CD4-positive, alpha-beta memory T cell (primary cell): Measurements from ENCODE around the gene AXIN1. TPM values are rescaled to one million over a fixed set of nuclear protein-coding genes. Genes with fewer than 3 reads are reported as not detected.

ENCODE experiments used
- CTCF ChIA-PET: fragments of 350-600 bp; sonication (Branson Sonifier 250); formaldehyde crosslinking; loops from one replicate; lab custom pipeline; 2021; ENCODE audit warnings: inconsistent platforms; ENCODE audit not compliant: partially characterized antibody; lab: Charles Lee
- POLR2A ChIA-PET: fragments of 350-600 bp; sonication (Branson Sonifier 250); formaldehyde crosslinking; loops from one replicate; lab custom pipeline; 2021; ENCODE audit not compliant: partially characterized antibody; lab: Charles Lee
- DNase-seq, 5 donors: peaks; one replicate each; pipeline versions ENCODE4 v3.0.0 to v3.0.0-alpha.2; 2020 to 2022; ENCODE audit warnings: mixed read lengths in 1 of 5
- H3K27ac ChIP-seq: one replicate; pipeline ENCODE4 v1.7.0; 2013; ENCODE audit warnings: low read depth, low read length
- H3K27me3 ChIP-seq: 2 replicates; pipeline ENCODE4 v1.7.0; 2013; ENCODE audit warnings: mild to moderate bottlenecking, low read length, moderate library complexity; ENCODE audit not compliant: insufficient read depth
- H3K36me3 ChIP-seq: 2 replicates; pipeline ENCODE4 v1.7.0; 2013; ENCODE audit warnings: mild to moderate bottlenecking, low read length, moderate library complexity; ENCODE audit not compliant: insufficient read depth
- H3K4me1 ChIP-seq: 2 replicates; pipeline ENCODE4 v1.7.0; 2013; ENCODE audit warnings: mild to moderate bottlenecking, low read length, moderate library complexity; ENCODE audit not compliant: insufficient read depth
- H3K4me3 ChIP-seq, 2 donors: one replicate each; pipeline ENCODE4 v1.7.0; 2013; ENCODE audit warnings: low read length in 2 of 2, mild to moderate bottlenecking in 1 of 2
- H3K9me3 ChIP-seq, 2 donors: one replicate each; pipeline ENCODE4 v1.7.0; 2013; ENCODE audit warnings: low read length in 2 of 2, control low read depth in 1 of 2; ENCODE audit not compliant: control insufficient read depth in 1 of 2
- H3K27ac Mint-ChIP-seq, 7 donors: one replicate each; pipeline ENCODE4 v1.8.0; 2020 to 2021; ENCODE audit warnings: mixed read lengths in 7 of 7, mild to moderate bottlenecking in 6 of 7, inconsistent platforms in 3 of 7, moderate library complexity in 3 of 7
- H3K27me3 Mint-ChIP-seq, 2 donors: one replicate each; pipeline ENCODE4 v1.8.0; 2020 to 2021; ENCODE audit warnings: mixed read lengths in 2 of 2
- H3K36me3 Mint-ChIP-seq, 2 donors: one replicate each; pipeline ENCODE4 v1.8.0; 2020 to 2021; ENCODE audit warnings: mixed read lengths in 2 of 2, inconsistent platforms in 1 of 2, mild to moderate bottlenecking in 1 of 2
- H3K4me1 Mint-ChIP-seq, 4 donors: one replicate each; pipeline ENCODE4 v1.8.0; 2020 to 2021; ENCODE audit warnings: mixed read lengths in 4 of 4, mild to moderate bottlenecking in 1 of 4
- H3K4me3 Mint-ChIP-seq, 8 donors: one replicate each; pipeline ENCODE4 v1.8.0; 2020 to 2021; ENCODE audit warnings: mixed read lengths in 8 of 8, mild to moderate bottlenecking in 7 of 8, moderate library complexity in 6 of 8, inconsistent platforms in 3 of 8
- H3K9me3 Mint-ChIP-seq, 8 donors: one replicate each; pipeline ENCODE4 v1.8.0; 2020 to 2021; ENCODE audit warnings: mixed read lengths in 8 of 8, mild to moderate bottlenecking in 5 of 8, inconsistent platforms in 3 of 8, moderate library complexity in 1 of 8
- intact Hi-C: fragments of 100-400 bp; cut with micrococcal nuclease; formaldehyde crosslinking; loops from one replicate; pipeline ENCODE4 v1.15.1; 2023
- polyA plus RNA-seq, 2 donors: library from polyadenylated mRNA; unstranded; fragments of 300-500 nt; fragmentation: Illumina TruSeq; gene quantifications; one replicate each; pipeline ENCODE4 v1.2.3, GENCODE V29; 2021
- total RNA-seq, 2 experiments: library from RNA; stranded (reverse); gene quantifications; one replicate each; pipeline ENCODE4 v1.2.3, GENCODE V29; 2021

AXIN1 gene
- total and polyA plus RNA-seq, 4 experiments from 2014 or later: 0.67 to 43.0 (median 23.2) TPM

- Mint-ChIP-seq H3K36me3 (peaks cover 6 to 15% of the 10 kb centered on the region in 2 donors), H3K27me3 (no peaks in the 10 kb centered on the region), H3K9me3 (peaks cover 0 to 5% (median 0%) of the 10 kb centered on the region in 8 donors), H3K27ac (peak overlapping the region; percentile 94 to 99 (median 97)), H3K4me1 (peaks cover 41 to 82% (median 53%) of the 10 kb centered on the region in 4 donors), H3K4me3 (peak overlapping the region in 7 of 8 donors; percentile 69 to 85 (median 80))
- Histone ChIP-seq H3K36me3 (peaks cover 3% of the 10 kb centered on the region), H3K4me3 (peak overlapping the region in 1 of 2 donors; percentile 60), H3K9me3 (no peaks in the 10 kb centered on the region), H3K27ac (peak overlapping the region; percentile 62), H3K4me1 (peaks cover 75% of the 10 kb centered on the region), H3K27me3 (no peaks in the 10 kb centered on the region)
- ChIA-PET POLR2A (interaction anchor here (0.8 to 2.0 kb wide), 4 partner anchors 11 to 89 kb away, joined by 4 to 19 read pairs (median 5); partner anchors contain the start of gene FAM234A), CTCF (no interaction called here)
- intact Hi-C loops: loop anchor here (2.0 kb wide), 1 partner anchor 29 kb away; the partner anchor contains the start of gene AXIN1
- DNase-seq: no peak
Measured at GRCh38 chr16:324201-324450, 28.4 kb downstream of the AXIN1 start.

GRCh38 chr16:322476-323143, 29.9 kb downstream of the AXIN1 start:
- POLR2A ChIA-PET: interaction anchor here (1.3 kb wide), 1 partner anchor 87 kb away, joined by 4 read pairs; no protein-coding TSS in a partner anchor
- H3K9me3 Mint-ChIP-seq: peaks cover 0 to 5% (median 0%) of the 10 kb centered on the region in 8 donors
- H3K4me1 Mint-ChIP-seq: peaks cover 42 to 83% (median 60%) of the 10 kb centered on the region in 4 donors
- peak overlapping the region; percentile 74 to 99 (median 97) for H3K27ac Mint-ChIP-seq
- no peak overlapping the region for H3K4me3 ChIP-seq
- no peak for DNase-seq
- H3K27me3 ChIP-seq: no peaks in the 10 kb centered on the region
- H3K27me3 Mint-ChIP-seq: no peaks in the 10 kb centered on the region
- H3K4me3 Mint-ChIP-seq: peak overlapping the region in 4 of 8 donors; percentile 10 to 46 (median 22)
- H3K9me3 ChIP-seq: no peaks in the 10 kb centered on the region
- intact Hi-C loops: no loop called here
- peaks cover 19% of the 10 kb centered on the region for H3K36me3 ChIP-seq
- peak overlapping the region; percentile 20 for H3K27ac ChIP-seq
- CTCF ChIA-PET: interaction anchor here (1.2 to 1.5 kb wide), 2 partner anchors 69 to 88 kb away, joined by 3 to 5 read pairs; partner anchors contain the start of gene FAM234A
- peaks cover 6 to 30% of the 10 kb centered on the region in 2 donors for H3K36me3 Mint-ChIP-seq
- peaks cover 67% of the 10 kb centered on the region for H3K4me1 ChIP-seq

- ChIA-PET POLR2A (interaction anchor here (1.3 kb wide), 1 partner anchor 86 kb away, joined by 4 read pairs; no protein-coding TSS in a partner anchor), CTCF (interaction anchor here (1.1 to 1.5 kb wide), 3 partner anchors 17 to 87 kb away, joined by 3 to 5 read pairs (median 3); partner anchors contain the start of gene FAM234A)
- peak overlapping the region in 2 of 8 donors; percentile 64 to 75 for H3K4me3 Mint-ChIP-seq
- no peaks in the 10 kb centered on the region for H3K27me3 Mint-ChIP-seq
- peaks cover 37 to 83% (median 55%) of the 10 kb centered on the region in 4 donors for H3K4me1 Mint-ChIP-seq
- Histone ChIP-seq H3K27me3 (no peaks in the 10 kb centered on the region), H3K9me3 (no peaks in the 10 kb centered on the region), H3K27ac (no peak overlapping the region), H3K4me1 (peaks cover 70% of the 10 kb centered on the region), H3K36me3 (peaks cover 20% of the 10 kb centered on the region), H3K4me3 (no peak overlapping the region)
- H3K9me3 Mint-ChIP-seq: peaks cover 0 to 5% (median 0%) of the 10 kb centered on the region in 8 donors
- peak overlapping the region; percentile 61 to 93 (median 89) for H3K27ac Mint-ChIP-seq
- peaks cover 6 to 27% of the 10 kb centered on the region in 2 donors for H3K36me3 Mint-ChIP-seq
- intact Hi-C loops: no loop called here
- no peak for DNase-seq
Measured at GRCh38 chr16:321532-321931, 31.0 kb downstream of the AXIN1 start.

- peaks cover 20% of the 10 kb centered on the region for H3K36me3 ChIP-seq
- intact Hi-C loops: no loop called here
- Mint-ChIP-seq H3K4me3 (peak overlapping the region in 2 of 8 donors; percentile 17 to 57), H3K9me3 (peaks cover 0 to 5% (median 0%) of the 10 kb centered on the region in 8 donors), H3K27ac (peak overlapping the region in 6 of 7 donors; percentile 11 to 81 (median 62)), H3K4me1 (peaks cover 30 to 79% (median 48%) of the 10 kb centered on the region in 4 donors), H3K36me3 (peaks cover 8 to 31% of the 10 kb centered on the region in 2 donors), H3K27me3 (no peaks in the 10 kb centered on the region)
- H3K9me3 ChIP-seq: no peaks in the 10 kb centered on the region
- H3K4me3 ChIP-seq: no peak overlapping the region
- DNase-seq: no peak
- ChIA-PET CTCF (no interaction called here), POLR2A (no interaction called here)
- no peak overlapping the region for H3K27ac ChIP-seq
- H3K4me1 ChIP-seq: peaks cover 60% of the 10 kb centered on the region
- H3K27me3 ChIP-seq: no peaks in the 10 kb centered on the region
Measured at GRCh38 chr16:320206-320605, 32.3 kb downstream of the AXIN1 start.

- peaks cover 25 to 69% (median 38%) of the 10 kb centered on the region in 4 donors for H3K4me1 Mint-ChIP-seq
- Histone ChIP-seq H3K4me3 (no peak overlapping the region), H3K27me3 (no peaks in the 10 kb centered on the region), H3K36me3 (peaks cover 30% of the 10 kb centered on the region), H3K9me3 (no peaks in the 10 kb centered on the region), H3K27ac (no peak overlapping the region), H3K4me1 (peaks cover 44% of the 10 kb centered on the region)
- peaks cover 0 to 2% (median 0%) of the 10 kb centered on the region in 8 donors for H3K9me3 Mint-ChIP-seq
- intact Hi-C loops: no loop called here
- POLR2A ChIA-PET: no interaction called here
- CTCF ChIA-PET: no interaction called here
- peaks cover 24 to 44% of the 10 kb centered on the region in 2 donors for H3K36me3 Mint-ChIP-seq
- H3K27me3 Mint-ChIP-seq: no peaks in the 10 kb centered on the region
- peak overlapping the region in 2 of 7 donors; percentile 13 to 23 for H3K27ac Mint-ChIP-seq
- no peak overlapping the region for H3K4me3 Mint-ChIP-seq
- DNase-seq: no peak
Measured at GRCh38 chr16:318628-319027, 33.9 kb downstream of the AXIN1 start.

- Histone ChIP-seq H3K27me3 (no peaks in the 10 kb centered on the region), H3K27ac (no peak overlapping the region), H3K4me1 (peaks cover 40% of the 10 kb centered on the region), H3K4me3 (no peak overlapping the region), H3K9me3 (no peaks in the 10 kb centered on the region), H3K36me3 (peaks cover 40% of the 10 kb centered on the region)
- Mint-ChIP-seq H3K27ac (peak overlapping the region in 5 of 7 donors; percentile 7 to 57 (median 16)), H3K4me1 (peaks cover 22 to 63% (median 35%) of the 10 kb centered on the region in 4 donors), H3K9me3 (peaks cover 0 to 1% (median 0%) of the 10 kb centered on the region in 8 donors), H3K36me3 (peaks cover 33 to 53% of the 10 kb centered on the region in 2 donors), H3K4me3 (peak overlapping the region in 1 of 8 donors; percentile 21), H3K27me3 (no peaks in the 10 kb centered on the region)
- POLR2A ChIA-PET: no interaction called here
- CTCF ChIA-PET: no interaction called here
- intact Hi-C loops: no loop called here
- no peak for DNase-seq
Measured at GRCh38 chr16:317583-317982, 34.9 kb downstream of the AXIN1 start.

- Histone ChIP-seq H3K36me3 (peaks cover 46% of the 10 kb centered on the region), H3K4me3 (no peak overlapping the region), H3K9me3 (no peaks in the 10 kb centered on the region), H3K4me1 (peaks cover 35% of the 10 kb centered on the region), H3K27me3 (no peaks in the 10 kb centered on the region), H3K27ac (no peak overlapping the region)
- ChIA-PET CTCF (no interaction called here), POLR2A (no interaction called here)
- intact Hi-C loops: no loop called here
- H3K36me3 Mint-ChIP-seq: peaks cover 38 to 59% of the 10 kb centered on the region in 2 donors
- peaks cover 0 to 1% (median 0%) of the 10 kb centered on the region in 8 donors for H3K9me3 Mint-ChIP-seq
- H3K27ac Mint-ChIP-seq: no peak overlapping the region
- H3K4me1 Mint-ChIP-seq: peaks cover 22 to 59% (median 34%) of the 10 kb centered on the region in 4 donors
- no peak overlapping the region for H3K4me3 Mint-ChIP-seq
- DNase-seq: no peak
- H3K27me3 Mint-ChIP-seq: no peaks in the 10 kb centered on the region
Measured at GRCh38 chr16:316741-317464, 35.6 kb downstream of the AXIN1 start.
